Activated T-helper 9 cell treated with anti-CD3 and anti-CD28 coated beads, Interleukin-2, amount 50 U/mL, for 16 hours (primary cell): ENCODE results near the gene OBI1.

Source experiments
- DNase-seq: peaks from one replicate; pipeline ENCODE4 v3.0.0-alpha.2; 2020; ENCODE audit warnings: low read depth

Gene OBI1

DNA sequence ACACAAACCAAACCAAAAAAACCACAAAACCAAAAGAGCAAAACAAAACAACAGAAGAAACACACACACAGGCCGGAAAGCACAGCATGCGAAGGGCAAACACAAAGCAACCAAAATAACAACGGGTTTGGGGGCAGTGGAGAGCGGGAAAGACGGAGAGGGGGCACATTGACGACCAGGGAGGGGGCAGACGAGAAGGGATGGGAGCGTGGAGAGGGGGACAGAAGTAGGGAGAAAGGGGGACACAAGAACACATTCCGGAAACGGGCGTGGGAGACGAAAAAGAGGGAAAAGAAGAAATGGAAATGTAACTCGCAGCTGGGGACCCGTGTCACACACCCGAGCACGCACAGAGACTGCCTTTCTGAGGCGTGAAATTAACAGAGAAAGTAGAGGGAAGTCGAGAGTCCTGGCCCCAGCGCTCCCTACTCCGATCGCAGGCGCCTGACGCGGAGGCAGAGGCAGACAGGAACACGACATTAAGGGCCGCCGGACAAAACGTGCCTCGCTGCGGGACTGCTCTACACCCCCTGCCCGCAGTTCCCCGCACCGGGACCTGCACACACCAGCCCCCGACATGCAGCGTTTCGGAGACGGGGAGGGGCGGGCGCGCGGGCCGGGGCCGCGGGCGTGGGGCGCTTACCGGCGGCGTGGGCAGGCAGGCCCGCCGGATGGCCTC lies 56.3 kb downstream of the OBI1 start:
- no peak for DNase-seq

DNA sequence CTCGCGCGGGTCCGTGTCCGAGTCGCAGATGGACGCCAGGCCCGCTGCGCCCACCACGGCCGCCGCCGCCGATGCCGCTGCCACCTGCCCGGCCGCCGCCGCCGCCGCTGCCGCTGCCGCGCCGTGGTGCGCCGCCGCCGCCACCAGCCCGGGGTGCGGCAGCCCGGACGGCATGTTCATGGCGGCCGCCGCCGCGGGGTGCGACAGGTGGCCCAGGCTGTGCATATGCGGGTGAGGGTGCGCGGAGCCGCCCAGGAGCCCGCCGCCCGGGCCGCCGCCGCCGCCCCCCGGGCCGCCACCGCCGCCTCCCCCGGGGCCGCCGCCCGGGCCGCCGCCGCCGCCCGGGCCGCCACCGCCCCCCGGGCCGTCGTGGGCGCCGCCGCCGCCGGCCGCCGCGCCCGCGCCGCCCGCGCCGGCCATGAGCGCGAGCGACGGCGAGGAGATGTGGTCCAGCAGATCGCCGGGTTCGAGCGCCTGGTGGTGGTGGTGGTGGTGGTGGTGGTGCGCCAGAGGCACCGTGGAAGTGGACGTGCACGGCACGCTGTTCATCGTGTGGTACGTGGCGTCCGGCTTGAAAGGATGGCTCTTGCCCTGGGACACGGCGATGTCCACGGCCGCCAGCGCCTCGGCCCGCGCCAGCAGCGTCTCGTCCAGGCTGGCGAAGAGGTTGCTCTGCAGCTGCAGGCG lies 56.9 kb downstream of the OBI1 start:
- DNase-seq, result no peak

DNA sequence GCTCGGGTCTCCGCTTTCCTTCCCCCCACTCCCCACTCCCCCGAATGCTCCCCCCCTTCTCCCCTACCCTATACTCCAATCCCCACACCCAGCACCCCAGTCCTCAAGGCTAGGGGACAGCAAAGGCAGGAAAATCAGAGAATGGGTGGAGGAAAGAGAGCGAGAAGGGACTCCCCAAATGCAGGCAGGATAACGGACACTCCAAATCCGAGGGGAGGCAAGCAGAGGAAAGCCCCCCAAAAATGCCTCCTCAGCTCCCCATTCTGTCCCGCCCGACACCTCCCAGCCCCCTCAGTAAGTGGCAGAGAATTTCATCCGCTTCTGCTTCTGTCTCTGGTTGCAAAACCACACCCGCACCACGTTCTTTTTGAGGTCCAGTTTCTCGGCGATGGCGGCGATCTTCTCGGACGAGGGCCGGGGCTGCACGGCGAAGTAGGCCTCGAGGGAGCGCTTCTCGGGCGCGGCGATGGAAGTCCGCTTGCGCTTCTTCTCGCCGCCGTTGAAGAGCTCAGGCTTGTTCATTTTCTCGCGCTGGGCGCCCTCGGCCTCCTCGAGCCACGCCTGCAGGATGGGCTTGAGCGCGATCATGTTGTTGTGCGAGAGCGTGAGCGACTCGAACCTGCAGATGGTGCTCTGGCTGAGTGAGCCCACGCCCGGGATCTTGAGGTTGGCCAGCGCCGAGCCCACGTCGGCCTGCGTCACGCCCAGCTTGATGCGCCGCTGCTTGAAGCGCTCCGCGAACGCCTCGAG lies 57.7 kb downstream of the OBI1 start:
- DNase-seq, result no peak

DNA sequence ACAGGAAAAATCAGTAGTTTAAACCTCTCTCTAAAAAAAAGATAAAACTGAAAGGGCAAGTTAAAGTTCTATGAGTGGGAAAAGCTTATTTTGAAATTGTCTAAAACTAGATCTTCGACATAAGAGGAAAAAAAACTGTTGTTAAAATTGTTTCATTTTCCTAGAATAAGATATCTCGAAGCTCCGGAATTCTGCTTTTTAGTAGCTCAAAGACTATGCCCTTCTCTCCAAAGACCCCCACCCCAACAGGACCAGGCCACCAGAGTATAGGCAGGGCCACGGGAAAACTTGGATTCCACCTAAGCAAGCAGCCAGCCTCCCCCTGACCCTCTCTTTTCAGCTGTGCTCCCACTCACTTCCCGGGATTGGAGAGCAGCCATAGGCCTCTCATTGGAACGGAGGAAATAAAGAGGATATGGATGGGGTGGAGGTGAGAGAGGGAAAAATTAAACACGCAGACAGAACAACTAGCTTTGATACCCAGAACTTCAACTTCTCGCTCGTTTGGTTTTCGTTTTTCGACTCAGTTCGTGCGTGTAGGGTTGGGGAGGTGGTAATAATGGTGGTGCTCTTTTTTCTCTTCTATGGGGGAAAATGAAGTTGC lies 58.6 kb downstream of the OBI1 start:
- DNase-seq, result no peak

DNA sequence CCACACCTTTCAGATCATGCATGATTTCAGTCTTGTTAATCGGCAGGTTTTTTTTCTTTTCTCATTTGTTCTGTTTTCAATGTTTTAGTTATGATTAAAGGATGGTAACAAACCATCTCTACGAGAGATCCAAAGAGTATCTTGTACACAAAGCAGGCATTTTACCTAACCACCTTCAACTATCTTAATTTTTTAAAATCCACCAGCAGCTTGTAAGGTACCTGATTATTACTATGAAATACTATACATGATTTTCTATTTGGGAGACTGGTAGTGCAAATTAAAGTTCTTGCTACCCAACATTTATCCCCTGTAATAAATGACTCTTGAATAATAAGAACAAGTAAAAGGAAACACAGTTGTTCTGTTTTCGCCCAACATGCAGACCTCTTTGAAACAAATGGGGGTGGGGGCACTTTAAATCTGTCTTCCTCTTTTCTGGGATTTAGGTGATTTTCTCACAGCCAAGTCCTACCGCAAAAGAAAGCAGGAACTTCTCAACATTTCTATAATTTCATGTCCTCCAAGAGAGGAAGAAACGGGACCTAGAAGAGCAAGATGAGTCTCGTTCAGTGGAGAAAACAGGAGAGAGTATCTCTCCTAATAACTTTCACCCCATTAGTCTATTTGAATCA lies 59.2 kb downstream of the OBI1 start:
- no peak for DNase-seq

DNA sequence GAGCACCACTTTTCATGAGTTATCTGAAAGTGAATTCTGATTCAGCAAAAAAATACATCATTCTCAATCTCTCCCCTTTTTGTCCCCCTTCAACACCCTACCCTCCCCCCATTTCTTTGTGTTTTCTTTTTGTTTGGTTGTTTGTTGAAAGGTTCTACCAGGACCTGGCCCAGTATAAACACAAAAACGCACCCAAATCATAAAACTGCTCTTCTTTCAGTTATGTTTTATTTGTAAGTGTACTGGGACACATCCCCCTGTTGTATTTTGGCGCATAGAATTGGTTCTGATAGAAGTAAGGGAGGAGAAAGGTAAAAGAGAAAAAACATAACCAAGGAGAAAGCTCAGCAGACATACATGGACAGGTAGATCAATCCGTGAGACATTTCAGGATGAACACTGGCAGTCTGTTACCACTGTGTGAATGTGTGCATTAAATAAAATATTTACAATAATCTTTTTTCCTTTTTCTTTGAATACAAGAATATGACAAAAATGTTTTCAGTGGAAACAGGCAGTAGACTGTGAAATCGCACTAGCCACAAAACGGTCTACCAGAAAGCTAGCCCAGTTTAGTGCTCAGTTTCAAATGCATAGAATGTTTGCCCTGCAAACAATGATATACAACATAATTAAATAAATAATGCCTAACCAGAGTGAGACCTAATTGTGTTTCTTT lies 59.9 kb downstream of the OBI1 start:
- DNase-seq, result no peak

DNA sequence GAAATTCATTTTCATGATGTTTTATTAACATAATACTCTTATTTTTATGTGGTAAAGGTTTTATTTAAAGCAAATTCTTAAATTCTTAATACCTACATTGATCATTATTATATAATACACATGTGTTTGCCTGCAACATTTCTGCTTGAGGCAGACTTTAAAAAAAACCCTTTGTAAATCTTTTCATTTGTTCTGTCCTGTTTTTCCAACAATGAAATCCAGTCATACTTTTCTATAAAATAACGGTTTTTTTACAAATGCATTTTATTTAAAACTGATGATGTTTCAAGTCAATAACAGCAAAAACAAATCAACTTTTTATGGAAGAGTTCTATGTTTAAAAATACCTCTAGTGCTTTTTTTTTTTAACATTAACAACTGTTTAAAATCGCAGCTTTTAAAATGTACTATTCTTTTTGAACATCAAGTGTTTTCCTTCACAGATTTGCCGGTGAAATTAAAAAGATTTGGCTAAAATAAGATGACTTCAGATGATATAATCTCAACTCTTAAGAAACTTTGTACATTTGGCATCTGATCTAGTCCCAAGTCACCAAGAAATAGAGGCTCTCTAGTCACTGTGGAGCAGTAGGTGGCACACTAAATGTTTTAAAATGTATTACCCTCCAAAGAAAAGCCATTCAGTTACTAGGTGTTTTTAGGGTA lies 60.7 kb downstream of the OBI1 start:
- no peak for DNase-seq

DNA sequence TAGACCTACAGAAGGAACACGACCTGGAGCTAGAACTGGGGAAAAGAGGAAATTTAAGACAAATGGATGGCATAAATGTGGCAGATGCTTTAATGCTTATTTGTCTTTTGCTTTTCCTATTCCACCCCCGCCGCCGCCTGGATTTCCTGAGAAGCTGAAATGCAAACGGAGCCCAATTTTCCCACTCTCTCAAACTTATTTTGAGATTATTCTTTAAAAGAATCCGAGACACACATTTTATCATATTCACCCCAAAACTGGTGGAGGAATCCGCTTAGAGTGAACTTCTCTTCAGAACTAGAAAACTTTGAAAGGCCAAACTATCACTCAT lies 61.4 kb downstream of the OBI1 start:
- no peak for DNase-seq

DNA sequence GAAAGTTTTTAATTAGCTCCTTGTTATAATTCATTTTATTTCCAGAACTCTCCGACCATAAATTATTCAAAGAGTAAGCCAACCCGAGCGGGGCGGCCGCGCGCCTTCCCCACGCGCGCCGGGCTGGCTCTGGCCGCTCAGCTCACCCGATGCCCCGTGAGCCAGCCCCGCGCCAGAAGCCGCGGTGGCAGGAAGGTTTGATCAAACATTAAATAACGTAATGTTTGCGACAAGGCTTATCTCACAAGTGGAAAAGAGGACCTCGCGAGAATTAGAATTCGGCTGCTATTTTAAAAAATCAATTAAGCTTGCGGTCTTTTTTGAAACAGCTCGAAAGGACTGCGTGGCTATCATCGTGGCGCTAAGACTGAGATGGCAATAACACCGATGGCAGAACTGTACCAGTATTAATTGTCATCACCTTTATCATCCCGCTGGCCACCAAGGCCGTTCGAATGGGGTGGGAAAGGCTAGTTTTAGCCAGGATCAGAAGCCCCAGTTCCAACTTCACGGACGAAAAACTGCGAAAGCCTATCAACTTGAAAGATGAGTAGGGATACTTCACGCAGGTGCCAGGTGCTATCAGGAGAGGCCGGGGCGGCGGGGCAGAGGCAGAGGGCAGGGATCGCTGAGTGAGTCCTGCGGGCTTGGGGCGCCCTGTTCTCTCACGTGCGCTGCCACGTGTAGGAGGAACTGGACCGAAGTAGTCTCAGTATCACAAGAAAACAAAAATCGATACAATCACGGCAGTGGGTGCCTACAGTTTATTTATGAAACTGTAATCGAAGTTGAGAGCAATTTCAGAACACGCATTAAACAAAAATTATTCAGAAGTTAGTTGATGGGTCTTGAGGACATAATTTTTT lies 62.0 kb downstream of the OBI1 start:
- DNase-seq, result no peak

DNA sequence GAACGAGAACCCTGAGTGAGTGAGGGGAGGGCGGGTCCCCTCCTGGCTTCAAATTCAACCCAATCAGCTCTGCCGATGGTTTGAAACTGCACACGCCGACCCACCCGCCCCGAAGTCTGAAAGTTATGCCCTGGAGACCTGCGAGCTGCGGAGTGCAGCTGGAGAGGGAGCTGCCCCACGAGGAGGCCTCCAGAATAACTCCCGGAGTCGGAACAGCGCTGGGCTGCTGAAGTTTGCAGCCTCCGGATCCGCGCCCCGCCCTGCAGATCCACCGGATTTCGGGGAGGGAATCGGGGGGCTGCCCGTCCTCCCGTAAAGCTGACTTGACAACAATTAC lies 62.6 kb downstream of the OBI1 start:
- DNase-seq, result no peak

DNA sequence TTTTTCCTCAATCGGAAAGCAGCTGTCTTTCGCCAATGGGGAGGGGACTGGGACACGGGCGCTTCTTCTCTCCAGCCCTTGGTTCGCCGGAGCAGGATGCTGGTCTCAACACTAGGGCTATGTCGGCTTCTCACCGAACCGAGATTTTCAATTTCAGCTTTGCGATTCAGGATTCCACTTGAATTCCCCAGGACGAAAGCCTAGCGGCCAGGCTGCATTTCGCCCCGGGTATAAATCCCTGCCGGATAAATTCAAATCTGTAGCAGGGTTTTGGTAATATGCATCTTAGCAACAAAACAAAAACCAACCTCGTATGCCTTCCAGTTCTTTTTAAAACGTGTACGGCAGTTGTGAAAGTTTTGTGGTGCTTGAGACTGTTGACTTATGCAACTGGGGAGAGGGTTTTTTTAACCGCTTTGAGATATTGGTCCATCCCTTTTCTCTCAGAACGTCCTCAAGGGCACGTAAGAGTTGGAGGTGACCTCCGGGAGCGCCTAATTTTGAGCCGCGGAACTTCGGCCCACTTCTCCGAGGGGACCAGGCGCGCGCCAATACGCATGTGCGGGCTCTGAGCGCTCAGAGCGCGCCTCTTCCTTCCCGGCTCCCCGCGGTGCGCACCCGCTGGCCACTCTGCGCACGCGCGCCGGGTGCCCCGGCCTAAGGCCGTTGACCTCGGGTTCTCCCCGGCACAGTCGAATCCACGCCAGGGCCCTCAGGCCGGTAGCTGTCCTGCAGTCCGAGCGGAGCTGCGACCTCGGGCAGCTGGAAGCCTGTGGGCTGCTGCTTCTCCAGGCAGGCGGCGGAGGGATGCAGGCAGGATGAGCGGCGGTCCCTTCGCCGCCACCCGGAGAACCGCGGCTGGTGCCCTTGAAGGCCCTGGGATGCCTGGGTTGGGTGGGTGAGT lies 63.2 kb downstream of the OBI1 start:
- no peak for DNase-seq

DNA sequence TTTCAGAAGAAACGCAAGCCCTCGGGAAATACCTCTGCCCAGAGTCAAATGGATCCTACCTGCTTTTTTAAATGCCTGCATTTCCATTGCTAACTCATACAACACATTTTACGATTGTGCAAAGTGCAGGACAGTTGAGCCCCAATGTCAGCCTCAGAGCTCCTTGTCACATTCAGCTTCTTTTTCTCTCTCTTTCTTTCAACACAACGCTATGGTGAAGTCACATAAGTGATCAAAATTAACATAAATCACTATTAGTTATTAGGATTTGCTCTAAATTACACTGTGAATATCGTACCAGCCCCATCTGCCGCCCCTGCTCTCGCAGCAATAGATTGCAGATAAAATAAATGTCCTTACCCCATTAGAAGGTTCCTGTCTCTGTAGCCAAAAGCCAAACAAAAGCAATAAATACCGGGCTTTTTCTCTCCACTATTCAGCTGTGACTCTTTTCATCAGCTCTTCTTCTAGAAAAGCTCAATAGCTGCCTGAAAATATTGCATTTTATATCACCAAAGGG lies 64.4 kb downstream of the OBI1 start:
- no peak for DNase-seq

DNA sequence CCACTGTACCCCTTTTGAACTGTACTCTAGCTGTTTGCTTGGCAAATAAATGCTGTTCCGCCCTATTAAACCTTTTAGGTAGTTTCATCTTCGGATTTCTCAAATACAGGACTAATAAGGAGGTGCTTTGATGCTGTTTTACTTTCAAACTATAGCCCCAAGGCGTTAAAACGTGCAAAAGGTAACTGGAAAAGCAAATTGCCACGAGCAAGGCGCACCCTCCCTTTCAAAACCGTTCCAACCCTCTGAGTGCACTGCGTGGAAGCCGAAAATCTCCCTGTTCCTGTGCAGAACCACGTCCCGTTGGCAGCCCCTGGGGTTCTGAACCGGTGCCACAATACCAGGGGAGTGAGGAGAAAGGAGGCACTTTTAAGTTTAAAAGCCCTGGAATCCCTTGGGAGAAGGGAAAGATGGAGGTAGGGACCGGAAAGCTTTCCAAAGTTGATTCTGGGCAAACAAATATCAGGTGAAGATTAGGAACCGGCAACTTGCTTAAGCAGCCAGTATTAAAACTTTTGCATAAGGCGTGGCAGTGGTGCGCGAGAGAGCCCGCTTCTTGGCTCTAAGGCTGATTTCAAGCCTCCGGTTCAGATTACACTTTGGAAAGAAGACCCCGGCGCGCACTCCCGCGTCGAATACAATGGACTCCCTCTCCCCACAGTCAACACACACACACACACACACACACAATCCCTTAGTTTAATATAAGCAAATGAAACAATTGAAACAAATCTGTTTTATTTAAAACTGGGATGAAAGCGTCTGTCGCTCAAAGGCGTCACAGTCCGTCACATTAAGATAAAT lies 65.1 kb downstream of the OBI1 start:
- no peak for DNase-seq

DNA sequence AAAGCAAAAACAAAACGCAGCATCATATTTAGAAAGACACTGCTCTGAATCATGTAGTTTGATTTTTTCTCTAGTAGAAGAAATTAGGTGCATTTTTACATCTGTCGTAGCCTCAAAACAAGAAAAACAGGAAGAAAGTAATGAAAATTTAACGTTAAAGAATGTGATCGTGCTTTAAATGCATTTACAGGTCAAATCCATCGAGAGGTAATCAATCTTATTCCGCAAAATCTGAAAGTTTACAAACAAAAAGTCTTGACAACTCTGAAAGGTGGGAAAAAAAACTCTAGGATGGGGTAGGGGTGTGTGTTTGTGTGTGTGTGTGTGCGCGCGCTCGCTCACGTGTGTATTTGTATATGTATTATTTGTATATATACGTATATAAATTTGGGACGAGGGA lies 65.8 kb downstream of the OBI1 start:
- DNase-seq, result no peak

DNA sequence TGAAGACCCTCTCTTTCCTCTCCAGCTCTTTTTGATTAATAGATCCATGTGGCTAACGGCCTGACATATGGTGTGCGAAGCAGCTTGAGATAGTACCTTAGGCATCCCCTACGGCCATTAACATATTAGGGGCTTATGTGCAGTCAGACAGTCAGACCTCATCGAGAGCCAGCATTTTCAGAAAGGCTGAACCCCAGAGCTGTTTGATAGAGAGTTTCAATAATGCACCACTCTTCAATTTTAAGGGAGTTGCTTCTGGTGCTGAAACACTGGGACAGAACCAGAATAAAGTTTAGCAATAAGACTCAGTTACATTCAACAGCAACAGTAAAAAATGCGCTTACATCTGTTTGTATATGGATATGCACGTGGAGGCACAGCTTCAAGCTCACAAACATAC lies 66.4 kb downstream of the OBI1 start:
- no peak for DNase-seq

DNA sequence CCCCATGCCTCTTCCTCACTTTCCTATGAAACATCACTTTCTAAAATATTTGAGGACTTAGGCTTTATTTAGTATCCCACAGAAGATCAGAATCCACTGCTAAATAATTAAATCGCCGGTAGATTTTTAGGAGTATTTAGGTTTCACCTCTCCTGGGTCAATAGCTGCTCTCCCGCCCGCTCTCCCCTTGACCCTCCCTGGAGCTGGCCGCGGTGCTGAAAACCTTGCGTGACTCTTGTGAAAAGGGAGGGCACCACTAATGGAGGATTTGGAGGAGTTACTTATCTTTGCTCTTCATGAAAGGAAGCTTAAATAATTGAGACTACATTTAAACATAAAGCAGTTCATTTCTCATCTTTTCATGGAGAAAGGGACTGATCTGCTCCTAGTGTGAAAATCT lies 69.7 kb downstream of the OBI1 start:
- DNase-seq, result no peak

DNA sequence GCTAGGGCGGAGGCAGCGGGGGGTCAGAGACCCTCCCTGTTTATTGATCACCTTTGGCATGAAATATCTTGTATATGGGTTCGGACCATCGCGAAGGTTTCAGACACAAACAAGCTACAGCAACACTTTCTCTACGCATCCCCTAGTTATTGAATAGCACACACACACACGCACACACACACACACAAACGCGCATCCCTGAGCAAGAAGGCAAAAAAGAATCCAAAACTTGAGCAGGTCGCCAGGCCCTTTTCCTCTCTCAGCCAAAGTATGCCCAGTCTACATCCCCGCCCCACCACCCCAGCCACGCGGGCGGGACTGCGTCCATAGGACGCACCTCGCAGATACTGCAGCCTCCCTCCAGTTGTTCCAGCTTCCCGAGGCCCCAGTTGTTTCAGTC lies 71.6 kb downstream of the OBI1 start:
- DNase-seq, result no peak

DNA sequence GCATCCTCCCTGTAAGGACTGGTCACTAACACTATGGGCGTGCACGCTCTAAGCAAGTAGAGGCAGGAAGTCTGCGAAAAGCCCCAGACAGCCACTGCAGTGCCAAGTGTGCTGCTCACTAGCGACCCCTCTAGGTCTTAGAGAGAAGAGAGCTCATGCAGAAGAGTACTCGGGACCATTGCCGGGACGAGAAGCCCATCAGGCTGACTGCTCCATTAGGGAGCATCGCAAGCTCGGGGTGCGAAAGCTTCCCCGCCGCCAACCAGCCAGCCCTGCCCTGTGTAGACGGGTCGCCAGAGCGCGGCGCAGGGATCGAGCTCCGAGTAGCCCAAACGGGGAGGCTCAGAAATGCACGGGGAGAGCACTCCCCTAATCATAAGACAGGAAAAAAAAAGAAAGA lies 72.2 kb downstream of the OBI1 start:
- DNase-seq, result no peak
